Vagina (tissue), 2 donors: ENCODE data around the gene SLC2A6.

Experiments
- POLR2AphosphoS5 ChIP-seq, 2 donors: sonication (generic); formaldehyde crosslinking; IDR thresholded peaks; one replicate each; pipeline ENCODE4 v1.9.0; 2017; ENCODE audit warnings: antibody characterized with exemption in 2 of 2, mild to moderate bottlenecking in 2 of 2, low read depth in 1 of 2; ENCODE audit not compliant: insufficient read depth in 1 of 2
- TF ChIP-seq, protein P1 (sequence below), 3 experiments: fragments of 450-650 bp in 2 of 3; fragments of 200-600 bp in 1 of 3; sonication (generic) in 1 of 3; IDR thresholded peaks; one replicate each; pipeline ENCODE4 v1.5.1; 2017 to 2019; ENCODE audit warnings: antibody characterized with exemption in 3 of 3, mild to moderate bottlenecking in 2 of 3, moderate library complexity in 2 of 3

DNA sequence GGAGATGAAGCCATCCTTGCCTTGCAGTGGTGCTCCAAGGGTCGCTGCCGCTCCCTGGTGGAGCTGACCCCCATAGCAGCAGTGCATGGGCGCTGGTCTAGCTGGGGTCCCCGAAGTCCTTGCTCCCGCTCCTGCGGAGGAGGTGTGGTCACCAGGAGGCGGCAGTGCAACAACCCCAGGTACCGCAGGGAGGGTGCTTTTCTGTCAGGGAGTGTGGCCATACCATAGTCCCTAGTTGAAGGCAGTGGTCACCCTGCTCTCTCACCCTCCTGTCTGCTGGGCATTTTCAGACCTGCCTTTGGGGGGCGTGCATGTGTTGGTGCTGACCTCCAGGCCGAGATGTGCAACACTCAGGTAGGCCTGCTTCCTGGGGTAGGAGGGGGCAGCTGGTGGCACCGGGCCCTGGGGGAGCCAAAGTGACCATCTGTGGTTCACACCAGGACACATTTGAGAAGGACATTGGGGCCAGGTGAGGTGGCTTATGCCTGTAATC, 45.5 kb downstream of the SLC2A6 start:
- TF ChIP-seq, protein P1, sequence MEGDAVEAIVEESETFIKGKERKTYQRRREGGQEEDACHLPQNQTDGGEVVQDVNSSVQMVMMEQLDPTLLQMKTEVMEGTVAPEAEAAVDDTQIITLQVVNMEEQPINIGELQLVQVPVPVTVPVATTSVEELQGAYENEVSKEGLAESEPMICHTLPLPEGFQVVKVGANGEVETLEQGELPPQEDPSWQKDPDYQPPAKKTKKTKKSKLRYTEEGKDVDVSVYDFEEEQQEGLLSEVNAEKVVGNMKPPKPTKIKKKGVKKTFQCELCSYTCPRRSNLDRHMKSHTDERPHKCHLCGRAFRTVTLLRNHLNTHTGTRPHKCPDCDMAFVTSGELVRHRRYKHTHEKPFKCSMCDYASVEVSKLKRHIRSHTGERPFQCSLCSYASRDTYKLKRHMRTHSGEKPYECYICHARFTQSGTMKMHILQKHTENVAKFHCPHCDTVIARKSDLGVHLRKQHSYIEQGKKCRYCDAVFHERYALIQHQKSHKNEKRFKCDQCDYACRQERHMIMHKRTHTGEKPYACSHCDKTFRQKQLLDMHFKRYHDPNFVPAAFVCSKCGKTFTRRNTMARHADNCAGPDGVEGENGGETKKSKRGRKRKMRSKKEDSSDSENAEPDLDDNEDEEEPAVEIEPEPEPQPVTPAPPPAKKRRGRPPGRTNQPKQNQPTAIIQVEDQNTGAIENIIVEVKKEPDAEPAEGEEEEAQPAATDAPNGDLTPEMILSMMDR (IDR thresholded peaks at IDR 0.05) = no peak
- TF ChIP-seq POLR2AphosphoS5 (IDR thresholded peaks at IDR 0.05; ENCODE audit: insufficient read depth in 1 of 2, low read depth in 1 of 2) = no peak
